HuH-7 (cell line): ENCODE results near the gene ANKRD1.
"Not testable (repeated sequence)": the region's sequence is repeated elsewhere in the genome, so short reads cannot be mapped to it uniquely, and the experiment has no call there.

Source experiments
- DNase-seq: peaks from one replicate; pipeline ENCODE4 v3.0.0; 2011; ENCODE audit warnings: low spot score

ANKRD1 gene

DNA sequence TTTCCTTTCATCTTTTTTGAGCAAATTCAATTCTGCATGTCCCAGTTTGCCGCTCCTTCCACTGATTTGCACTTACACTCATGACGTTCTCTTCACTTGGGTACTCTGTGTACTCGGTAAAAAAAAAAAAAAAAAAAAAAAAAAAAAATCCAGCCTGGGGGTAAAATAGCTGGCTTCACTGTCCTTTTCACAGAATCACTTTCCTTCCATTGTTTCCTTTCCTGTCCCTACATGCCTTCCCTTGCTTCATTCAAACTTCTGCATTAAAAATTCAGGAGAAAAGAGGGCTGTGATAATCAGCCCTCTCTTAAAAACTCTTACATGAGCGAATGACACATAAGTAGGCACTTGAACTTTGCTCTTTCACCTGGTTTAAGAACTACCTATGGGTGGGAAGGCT is 8.7 kb downstream of the ANKRD1 start:
- DNase-seq = no peak

DNA sequence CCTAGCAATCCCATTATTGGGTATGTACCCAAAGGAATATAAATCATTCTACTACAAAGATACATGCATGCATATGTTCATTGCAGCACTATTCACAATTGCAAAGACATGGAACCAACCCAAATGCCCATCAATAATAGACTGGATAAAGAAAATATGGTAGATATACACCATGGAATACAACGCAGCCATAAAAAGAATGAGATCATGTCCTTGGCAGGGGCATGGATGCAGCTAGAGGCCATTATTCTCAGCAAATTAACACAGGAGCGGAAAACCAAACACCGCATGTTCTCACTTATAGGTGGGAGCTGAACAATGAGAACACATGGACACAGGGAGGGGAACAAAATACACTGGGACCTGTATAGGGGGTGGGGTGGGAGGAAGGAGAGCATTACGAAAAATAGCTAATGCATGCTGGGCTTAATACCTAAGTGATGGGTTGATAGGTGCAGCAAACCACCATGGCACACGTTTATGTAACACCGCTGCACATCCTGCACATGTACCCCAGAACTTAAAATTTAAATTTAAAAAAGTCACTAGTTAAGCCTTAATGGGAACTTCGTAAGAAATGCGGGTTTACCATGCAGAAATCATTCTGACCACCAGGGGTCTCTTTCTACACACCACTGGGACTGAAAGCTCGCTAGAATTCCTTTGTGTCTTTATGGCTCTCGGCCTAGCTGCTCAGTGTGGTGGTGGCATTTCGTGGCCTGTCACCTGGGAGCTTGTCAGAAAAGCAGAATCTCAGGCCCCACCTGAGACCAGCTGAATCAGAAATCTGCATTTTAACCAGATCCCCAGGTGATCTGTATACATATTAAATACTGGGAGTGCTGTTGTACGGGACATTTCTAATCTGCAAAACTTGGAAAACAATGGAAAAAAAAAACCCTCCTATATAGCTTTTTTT is 9.5 kb downstream of the ANKRD1 start:
- peak; percentile 38 for DNase-seq

DNA sequence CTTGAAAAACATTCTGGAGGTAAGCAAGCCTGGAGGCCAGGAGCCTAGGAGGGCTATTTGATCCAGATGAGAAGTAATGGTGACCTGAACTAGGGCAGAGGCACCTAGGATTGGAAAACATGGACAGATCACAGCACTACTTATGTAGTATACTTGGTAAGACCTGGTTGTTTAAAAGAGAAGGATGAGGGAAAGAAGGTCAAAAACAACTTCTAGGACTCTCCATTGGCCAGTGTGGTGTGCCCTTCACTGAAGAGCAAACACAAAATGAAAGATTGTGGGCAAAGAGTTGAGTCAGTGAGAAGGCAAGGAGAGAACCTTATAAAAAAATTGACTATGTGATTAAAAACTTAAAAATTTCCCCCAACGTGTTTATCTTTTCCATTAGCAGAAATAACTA is 14.3 kb downstream of the ANKRD1 start:
- no peak for DNase-seq

DNA sequence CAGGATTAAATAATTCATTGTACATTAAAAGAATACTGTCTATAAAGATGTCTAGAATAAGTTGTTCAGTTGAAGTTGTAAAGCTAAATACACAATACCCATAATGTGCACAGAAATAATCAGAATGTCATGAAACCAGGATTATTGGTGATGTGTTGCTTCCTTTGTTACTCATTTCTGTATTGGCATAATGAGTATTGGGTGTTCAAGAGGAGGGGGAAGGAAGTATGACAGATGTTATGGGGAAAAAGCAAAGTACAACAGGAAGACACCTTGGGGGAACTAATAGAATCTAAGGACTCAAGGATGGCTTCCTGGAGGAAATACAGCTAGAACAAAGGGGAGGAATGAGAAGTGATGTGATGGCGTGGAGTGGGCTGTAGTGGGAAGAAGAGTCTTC is 15.0 kb downstream of the ANKRD1 start:
- DNase-seq = no peak

DNA sequence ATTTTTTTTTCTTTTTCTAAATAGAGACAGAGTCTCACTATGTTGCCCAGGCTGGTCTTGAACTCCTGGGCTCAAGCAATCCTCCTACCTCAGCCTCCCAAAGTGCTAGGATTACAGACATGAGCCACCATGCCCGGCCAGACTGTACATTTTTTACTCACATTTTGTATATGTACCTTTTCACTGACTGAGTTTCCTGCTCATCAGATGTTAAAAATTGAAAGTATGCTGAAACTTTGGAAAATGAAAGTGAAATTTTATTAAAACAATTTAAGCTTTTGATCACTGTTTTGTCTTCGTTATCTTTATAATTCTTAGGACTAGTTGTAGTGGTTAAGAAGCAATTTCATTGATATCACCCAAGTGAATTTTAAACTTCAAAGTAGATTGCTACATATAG is 24.0 kb downstream of the ANKRD1 start:
- DNase-seq = not testable (repeated sequence)

DNA sequence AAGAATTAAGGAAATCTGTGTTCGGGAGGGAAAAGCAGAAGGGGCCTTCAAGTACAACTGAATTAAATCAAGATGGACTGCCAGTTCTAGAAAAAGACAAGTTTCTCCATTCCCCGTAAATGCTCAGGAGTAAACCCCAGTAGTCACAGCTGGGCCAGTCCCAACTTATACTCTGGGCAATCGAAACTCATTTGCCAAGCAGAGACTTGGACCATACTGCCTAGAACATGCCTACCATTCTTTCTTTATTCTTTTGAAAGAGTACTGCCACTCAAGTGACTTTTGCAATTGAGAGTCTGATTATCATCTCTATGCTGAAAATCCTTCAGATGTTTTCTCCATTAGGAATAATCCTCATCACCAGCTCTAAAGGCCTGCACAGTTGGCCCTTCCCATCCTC is 27.7 kb downstream of the ANKRD1 start:
- no peak for DNase-seq

DNA sequence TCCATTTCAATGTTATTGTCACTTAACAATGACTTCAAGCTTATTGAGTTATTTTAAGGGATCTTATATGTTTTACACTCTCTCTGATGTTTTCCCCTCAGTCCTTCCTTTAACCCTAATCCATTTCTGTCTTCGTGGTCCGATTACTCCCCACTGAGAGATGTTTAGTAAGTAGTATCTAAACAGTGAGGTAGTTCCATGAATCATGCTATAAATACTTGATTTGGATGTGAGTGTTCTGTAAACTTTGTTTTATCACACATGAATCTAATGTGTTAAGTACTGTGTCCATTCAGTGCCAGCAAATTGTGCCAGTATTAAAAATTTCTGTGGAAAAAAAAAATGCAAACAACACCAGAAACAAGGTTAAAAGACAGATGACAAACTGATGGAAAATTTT is 30.5 kb downstream of the ANKRD1 start:
- DNase-seq = no peak

DNA sequence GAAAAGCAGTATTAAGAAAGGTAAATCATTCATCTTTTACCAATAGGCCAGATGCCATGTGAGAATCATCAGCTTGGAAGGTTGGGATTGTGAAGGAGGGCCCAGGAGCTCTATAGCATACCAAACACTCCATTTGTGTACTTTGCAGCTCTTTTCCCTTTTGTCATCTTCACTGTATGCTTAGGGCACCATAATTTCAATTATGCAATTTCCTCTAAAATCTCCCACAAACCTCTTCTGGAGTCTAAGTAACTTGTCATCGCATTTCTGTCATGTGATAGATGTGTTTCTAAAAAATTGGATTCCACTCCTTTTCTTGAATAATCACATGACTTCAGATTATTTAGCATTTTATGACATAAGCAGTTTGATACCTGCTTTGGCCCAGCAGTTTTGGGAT is 31.3 kb downstream of the ANKRD1 start:
- DNase-seq = no peak

DNA sequence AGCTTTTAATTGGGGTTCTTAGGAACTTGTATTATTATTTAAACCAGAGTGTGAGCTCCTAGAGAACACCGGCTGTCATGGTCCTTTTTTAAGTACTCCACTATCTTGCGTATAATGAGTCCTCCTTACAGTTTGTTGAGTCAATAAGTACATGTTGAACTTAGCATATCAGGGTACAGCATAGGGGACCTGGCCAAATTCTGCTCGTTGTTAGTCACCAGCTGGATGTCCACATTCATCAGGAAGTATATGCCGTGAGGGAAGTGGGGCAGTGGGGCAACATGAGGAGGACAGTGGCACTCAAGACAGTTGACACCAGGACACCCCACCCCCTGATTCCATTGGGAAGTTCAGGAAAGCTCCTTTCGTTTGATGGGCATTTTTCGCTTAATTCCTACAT is 32.5 kb downstream of the ANKRD1 start:
- no peak for DNase-seq

DNA sequence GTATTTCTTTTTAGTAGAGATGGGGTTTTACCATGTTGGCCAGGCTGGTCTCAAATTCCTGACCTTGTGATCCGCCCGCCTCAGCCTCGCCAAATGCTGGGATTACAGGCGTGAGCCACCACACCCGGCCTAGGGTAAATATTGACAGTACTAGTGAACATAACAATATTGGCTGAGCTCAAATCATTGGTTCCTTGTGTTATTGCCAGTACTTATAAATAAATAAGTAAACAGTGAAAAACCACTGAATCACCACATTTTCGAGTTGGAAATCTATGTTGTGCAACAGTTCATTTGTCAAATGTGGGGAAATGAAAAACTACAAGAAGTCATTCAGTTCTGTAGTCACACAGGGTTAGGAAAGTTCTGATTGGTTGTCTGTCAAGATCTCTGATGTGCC is 33.3 kb downstream of the ANKRD1 start:
- DNase-seq = no peak

DNA sequence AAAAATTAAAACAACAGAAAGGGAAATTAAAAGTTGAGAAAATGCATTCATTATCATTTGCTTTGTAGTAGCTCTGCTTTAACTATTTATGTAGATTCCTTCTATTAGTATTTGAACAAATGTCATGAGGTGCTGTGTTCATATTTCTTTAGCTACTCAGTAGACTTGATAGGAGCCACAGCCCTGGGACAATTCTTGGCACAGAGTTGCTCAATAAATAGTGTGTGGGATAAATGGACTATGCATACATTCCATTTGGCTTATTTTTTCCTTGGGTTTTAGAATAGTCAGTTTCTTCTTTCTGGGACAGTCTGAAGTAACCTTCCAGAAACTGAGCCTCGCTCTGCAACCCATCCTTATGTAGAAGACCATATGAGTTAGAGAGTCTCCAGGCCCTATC is 35.7 kb downstream of the ANKRD1 start:
- DNase-seq = no peak

DNA sequence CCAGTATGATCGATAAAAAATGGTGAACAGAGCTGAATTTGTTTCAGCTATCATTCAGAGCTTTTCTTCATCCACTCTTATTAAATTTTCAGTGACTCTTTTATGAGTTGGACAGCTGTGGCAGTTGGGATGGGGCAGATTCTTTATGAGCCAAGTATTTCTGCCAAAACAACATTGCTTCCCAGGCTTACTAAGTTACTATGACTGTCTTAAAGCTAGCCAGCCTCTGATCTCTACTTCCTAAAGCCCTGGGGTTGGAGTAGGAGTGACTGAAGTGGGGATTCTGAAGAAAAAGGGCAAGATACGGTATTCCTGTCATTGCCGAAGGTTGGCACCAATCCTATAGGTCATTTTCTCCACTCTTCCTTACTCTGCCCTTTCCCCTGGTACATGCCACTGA is 36.5 kb downstream of the ANKRD1 start:
- no peak for DNase-seq

DNA sequence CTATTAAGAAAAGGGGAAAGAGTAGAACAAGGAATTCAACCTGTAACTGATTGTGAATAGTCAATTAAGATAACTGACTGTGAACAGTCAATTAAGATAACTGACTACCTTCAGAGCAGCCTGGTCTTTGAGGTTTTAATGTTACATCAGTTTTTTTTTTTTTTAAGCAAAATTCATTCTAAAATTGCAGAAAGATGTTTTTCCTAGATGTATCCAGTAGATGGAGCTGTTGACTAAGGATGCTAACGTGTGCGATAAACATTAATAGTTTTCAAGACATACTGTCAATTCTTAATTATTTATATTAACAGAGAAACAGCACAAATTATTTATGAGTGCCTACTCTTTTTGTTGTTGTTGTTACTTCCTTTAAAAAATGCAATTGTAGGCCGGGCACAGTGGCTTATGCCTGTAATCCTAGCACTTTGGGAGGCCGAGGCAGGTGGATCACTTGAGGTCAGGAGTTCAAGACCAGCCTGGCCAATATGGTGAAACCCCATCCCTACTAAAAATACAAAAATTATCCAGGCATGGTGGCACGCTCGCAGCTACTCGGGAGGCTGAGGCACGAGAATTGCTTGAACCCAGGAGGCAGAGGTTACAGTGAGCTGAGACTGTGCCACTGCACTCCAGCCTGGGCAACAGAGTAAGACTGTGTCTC is 40.7 kb downstream of the ANKRD1 start:
- DNase-seq = not testable (repeated sequence)

DNA sequence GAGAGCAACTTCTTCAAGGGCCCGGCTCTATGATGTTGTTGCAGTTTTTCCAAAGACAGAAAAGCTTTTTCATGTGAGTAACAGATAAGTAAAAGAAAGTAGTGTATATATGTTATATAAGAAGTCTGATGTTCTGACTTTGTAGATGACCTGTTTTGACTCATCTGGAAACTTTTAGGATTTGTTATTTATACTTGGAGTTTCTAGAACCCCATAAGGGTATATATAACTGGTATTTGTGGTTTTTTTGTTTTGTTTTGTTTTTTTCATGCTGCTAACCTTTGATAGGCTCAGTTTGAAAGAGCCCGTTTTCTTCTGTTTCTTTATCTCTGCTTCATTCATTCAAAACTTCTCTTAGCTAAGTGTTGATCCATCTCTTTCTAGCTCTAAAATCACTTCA is 41.8 kb downstream of the ANKRD1 start:
- DNase-seq = no peak

DNA sequence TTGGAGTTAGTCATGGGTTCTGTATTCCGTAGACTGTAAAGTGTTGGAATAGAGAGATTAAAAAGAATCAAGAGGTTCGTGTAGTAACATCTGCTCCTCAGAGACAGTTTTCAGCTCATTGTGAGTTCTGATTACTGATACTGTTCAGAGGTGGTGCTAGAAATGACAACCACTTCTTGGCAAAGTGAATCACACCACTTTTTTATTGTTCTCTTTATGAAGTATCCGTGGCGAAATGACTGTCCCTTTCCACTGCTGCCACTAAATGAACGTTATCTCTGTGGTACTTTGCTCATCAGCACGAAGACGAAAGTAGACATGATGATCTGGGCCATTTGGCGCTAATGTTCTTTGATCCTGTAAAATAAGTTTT is 48.3 kb downstream of the ANKRD1 start:
- no peak for DNase-seq

DNA sequence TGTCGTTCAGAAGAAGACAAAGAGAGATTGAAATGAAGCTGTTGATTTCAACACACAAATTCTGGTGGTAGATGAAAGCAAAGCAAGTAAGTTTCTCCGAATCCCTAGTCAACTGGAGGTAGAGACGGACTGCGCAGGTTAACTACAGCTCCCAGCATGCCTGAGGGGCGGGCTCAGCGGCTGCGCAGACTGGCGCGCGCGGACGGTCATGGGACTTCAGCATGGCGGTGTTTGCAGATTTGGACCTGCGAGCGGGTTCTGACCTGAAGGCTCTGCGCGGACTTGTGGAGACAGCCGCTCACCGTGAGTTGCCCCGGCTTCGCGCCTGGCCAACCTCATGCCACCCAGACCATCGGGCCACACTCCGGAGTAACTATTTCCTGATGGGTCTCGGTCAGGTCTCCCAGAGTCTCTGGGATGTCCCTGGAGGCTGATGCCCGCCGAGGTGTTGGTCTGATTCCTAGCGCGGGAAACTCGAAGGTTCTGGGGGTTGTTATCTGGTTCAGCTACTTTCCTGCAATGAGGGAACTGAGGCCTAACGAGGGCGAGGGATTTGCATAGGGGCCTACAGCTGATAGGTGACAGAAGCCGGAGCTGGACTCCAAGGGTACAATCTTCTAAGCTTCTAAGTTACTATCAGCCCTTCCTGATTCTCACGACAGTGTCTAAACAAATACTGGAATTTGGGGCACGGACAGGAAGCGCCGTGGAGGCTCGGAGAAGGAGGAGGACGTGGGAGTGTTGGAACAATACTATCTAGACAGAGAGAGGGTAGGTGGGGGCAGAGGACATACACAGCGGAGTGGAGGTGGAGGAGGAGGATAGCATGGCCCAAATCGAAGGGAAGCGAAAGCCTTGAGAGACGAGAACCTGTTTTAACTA is 48.9 kb downstream of the ANKRD1 start, which contains the start of gene RPP30:
RPP30 (plus strand) TSS at position 209 of the 882 bp plus-strand sequence; CDS start at position 222, 13 bp downstream.
- DNase-seq = peak; percentile 67

DNA sequence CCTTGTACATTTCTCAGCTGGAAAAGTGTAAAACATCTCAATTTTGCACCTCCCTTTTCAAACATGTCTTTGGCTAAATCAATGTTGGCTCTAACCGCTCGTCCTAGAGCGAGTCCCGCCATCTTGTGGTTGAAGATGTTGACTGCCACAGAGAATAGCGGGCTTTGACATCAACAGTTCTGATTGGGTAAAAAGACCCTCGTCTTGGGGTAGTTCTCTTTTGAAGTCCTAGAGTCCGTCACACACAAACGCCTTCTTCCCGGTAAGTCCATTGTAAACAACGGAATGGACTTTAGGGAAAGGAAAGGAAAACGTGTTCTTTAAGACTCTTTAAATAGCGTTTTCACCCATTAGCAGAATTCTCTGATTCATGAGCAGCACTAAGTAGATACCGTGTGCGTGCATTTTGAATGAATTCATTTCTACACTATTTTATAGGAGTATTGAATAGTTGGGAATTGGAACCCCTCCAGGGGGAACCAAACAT is 49.6 kb downstream of the ANKRD1 start:
- DNase-seq = peak; percentile 53

DNA sequence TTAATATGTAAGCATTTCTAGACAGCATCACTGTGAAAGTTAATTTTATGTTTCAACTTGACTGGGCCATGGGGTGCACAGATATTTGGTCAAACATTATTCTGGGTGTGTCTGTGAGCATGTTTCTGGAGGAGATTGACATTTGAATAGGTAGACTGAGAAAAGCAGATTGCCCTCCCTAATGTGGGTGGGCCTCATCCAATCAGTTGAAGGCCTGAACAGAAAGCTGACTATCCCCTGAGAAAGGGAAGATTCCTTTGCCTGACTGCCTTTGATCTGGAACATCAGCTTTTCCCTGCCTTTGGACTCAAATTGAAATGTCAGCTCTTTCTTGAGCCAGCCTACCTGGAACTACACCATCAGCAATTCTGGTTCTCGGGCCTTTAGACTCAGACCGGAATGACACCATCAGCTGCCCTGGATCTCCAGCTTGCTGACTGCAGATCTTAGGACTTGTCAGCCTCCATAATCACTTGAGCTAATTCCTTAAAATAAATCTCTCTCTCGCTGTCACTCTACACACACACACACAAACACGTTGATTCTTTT is 54.8 kb downstream of the ANKRD1 start:
- no peak for DNase-seq

DNA sequence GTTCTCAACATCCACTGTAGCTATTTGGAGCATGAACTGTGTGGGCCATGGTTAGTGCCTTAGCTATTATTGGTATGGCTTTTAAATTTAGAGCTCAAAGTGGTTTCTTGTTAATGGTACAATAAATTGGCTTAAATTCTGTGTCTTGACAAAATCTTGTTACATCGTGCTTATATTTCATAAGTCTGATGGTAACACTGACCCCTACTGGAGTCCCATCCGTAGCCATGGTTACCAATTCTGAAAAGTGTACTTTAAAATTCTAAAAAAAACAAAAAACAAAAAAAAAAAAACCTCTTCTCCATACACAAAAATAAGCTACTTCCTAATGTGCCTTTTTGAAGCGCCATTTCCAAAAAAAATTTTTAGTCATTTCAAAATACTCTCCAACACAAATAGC is 55.5 kb downstream of the ANKRD1 start:
- no peak for DNase-seq

DNA sequence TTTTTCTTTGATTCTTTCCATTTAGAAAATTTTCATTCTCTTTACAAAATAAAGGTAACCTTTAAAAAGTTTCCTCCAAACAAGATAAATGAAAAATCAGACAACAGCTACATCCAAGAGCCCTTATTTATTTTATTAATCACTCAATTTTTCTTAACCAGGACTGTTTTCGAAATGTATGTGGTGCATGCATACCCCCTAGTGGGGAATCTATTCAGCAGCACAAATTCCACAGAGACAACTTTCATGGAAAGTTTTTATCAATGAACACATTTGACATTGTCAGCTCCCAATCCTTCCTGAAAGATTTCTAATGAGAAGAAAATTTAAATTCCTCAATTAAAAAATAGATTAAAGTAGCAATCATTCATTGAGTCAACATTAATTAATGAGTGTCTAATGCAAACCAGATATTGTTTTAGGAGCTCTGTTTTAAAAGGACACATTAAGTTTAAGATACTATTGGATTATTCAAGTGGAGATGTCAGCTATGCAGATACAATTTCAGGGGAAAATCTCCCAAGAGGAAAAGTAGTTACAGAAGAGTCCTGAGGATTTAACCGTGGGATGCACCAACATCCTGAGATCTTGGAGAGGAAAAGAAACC is 57.9 kb downstream of the ANKRD1 start:
- peak; percentile 36 for DNase-seq
